RWPE1 (cell line): ENCODE measurements around the gene RNMT.
A peak's percentile ranks its signal among the peaks of the same experiment; 100 is the strongest.

Experiments
- CTCF ChIA-PET: fragments of 350-600 bp; sonication (Branson Sonifier 250); formaldehyde crosslinking; extraction: SDS; loops from one replicate; lab custom pipeline; 2021; lab: Yijun Ruan, JAX
- POLR2A ChIA-PET: fragments of 400-600 bp; formaldehyde crosslinking; extraction: SDS; loops from one replicate; lab custom pipeline; 2020; ENCODE audit warnings: antibody characterized with exemption; ENCODE audit not compliant: low non-redundant PET; lab: Yijun Ruan, JAX
- DNase-seq: peaks from one replicate; pipeline ENCODE4 v3.0.0; 2012; ENCODE audit warnings: low spot score
- H3K27ac ChIP-seq: fragments of 450-650 bp; 2 replicates; pipeline ENCODE4 v1.5.1; 2017
- CTCF ChIP-seq: fragments of 450-650 bp; conservative IDR thresholded peaks from 2 replicates; pipeline ENCODE4 v1.5.1; 2017; ENCODE audit warnings: low read depth, mild to moderate bottlenecking

RNMT gene

GRCh38 chr18:13758622-13759021, 32.1 kb downstream of the RNMT start:
- no peak overlapping the region for H3K27ac ChIP-seq
- no peak for TF ChIP-seq CTCF
- ChIA-PET POLR2A (no interaction called here), CTCF (no interaction called here)
- no peak for DNase-seq

- ChIA-PET POLR2A (no interaction called here), CTCF (no interaction called here)
- DNase-seq, result no peak
Observed at GRCh38 chr18:13760047-13760446, 33.6 kb downstream of the RNMT start.

GRCh38 chr18:13762690-13763439, 36.4 kb downstream of the RNMT start:
- POLR2A ChIA-PET, result no interaction called here
- CTCF ChIA-PET, result no interaction called here
- no peak for DNase-seq
- TF ChIP-seq CTCF, result no peak
- H3K27ac ChIP-seq, result no peak overlapping the region

More at GRCh38 chr18:13760047-13760446, 33.6 kb downstream of the RNMT start:
- no peak for TF ChIP-seq CTCF
- no peak overlapping the region for H3K27ac ChIP-seq

GRCh38 chr18:13775058-13775457, 48.6 kb downstream of the RNMT start:
- ChIA-PET POLR2A (no interaction called here), CTCF (interaction anchor here (0.8 kb wide), 1 partner anchor 16 kb away, joined by 4 read pairs; no protein-coding TSS in a partner anchor)
- no peak for DNase-seq
- no peak overlapping the region for H3K27ac ChIP-seq
- TF ChIP-seq CTCF, result no peak

- ChIA-PET CTCF (interaction anchor here (0.7 kb wide), 1 partner anchor 583 kb away, joined by 4 read pairs; no protein-coding TSS in a partner anchor), POLR2A (no interaction called here)
- no peak overlapping the region for H3K27ac ChIP-seq
- peak; percentile 56 for DNase-seq
- no peak for TF ChIP-seq CTCF
Observed at GRCh38 chr18:13791181-13791580, 64.7 kb downstream of the RNMT start.

- DNase-seq, result no peak
- CTCF ChIA-PET, result interaction anchor here (0.6 to 0.7 kb wide), 2 partner anchors 104 to 135 kb away, joined by 3 read pairs; no protein-coding TSS in a partner anchor
- POLR2A ChIA-PET, result no interaction called here
Observed at GRCh38 chr18:13793819-13794218, 67.3 kb downstream of the RNMT start.

More at GRCh38 chr18:13793819-13794218, 67.3 kb downstream of the RNMT start:
- H3K27ac ChIP-seq, result no peak overlapping the region
- TF ChIP-seq CTCF, result no peak
